Caco-2 (cell line): ENCODE data around the gene ITPRIPL1. TPM values are rescaled to one million over a fixed set of nuclear protein-coding genes. Genes with fewer than 3 reads are reported as not detected.

Experiments used
- BruUV-seq: library from RNA; stranded (reverse); fragments of 400-500 nt; replicated peaks from 2 replicates; lab custom pipeline; 2021; lab: Mats Ljungman, UMichigan
- CTCF ChIA-PET: fragments of 300-600 bp; sonication (Branson Sonifier 250); formaldehyde crosslinking; loops from one replicate; lab custom pipeline; 2022; ENCODE audit warnings: antibody characterized with exemption; lab: Charles Lee
- POLR2A ChIA-PET: fragments of 300-600 bp; sonication (Branson Sonifier 250); formaldehyde crosslinking; loops from one replicate; lab custom pipeline; 2022; ENCODE audit warnings: antibody characterized with exemption; lab: Charles Lee
- DNase-seq, 2 experiments: peaks; one replicate each; pipeline versions ENCODE4 v3.0.0 to v3.0.0-alpha.2; 2020 to 2022
- H3K27me3 ChIP-seq: replicated peaks from 2 replicates; pipeline ENCODE4 v1.6.0; 2011; ENCODE audit warnings: low read length; ENCODE audit not compliant: control insufficient read depth, insufficient read depth
- H3K36me3 ChIP-seq: 2 replicates; pipeline ENCODE4 v1.5.1; 2011; ENCODE audit warnings: low read length; ENCODE audit not compliant: control insufficient read depth, insufficient read depth
- H3K4me1 ChIP-seq: fragments of 250-450 bp; sonication (Bioruptor Pico); 2 replicates; pipeline ENCODE4 v1.5.1; 2020; ENCODE audit warnings: mild to moderate bottlenecking
- H3K4me3 ChIP-seq: 2 replicates; pipeline ENCODE4 v1.5.1; 2011; ENCODE audit warnings: low read depth, mild to moderate bottlenecking, control low read depth, low read length
- H3K9me3 ChIP-seq: fragments of 250-450 bp; sonication (Bioruptor Pico); 2 replicates; pipeline ENCODE4 v1.5.1; 2020; ENCODE audit warnings: mild to moderate bottlenecking, moderate library complexity
- H3K27ac Mint-ChIP-seq: one replicate; pipeline ENCODE4 v1.8.0; 2022; ENCODE audit warnings: mixed read lengths; ENCODE audit not compliant: unreplicated experiment
- H3K27me3 Mint-ChIP-seq: one replicate; pipeline ENCODE4 v1.8.0; 2022; ENCODE audit warnings: mixed read lengths; ENCODE audit not compliant: insufficient read depth, unreplicated experiment
- H3K36me3 Mint-ChIP-seq: one replicate; pipeline ENCODE4 v1.8.0; 2022; ENCODE audit warnings: mild to moderate bottlenecking, mixed read lengths; ENCODE audit not compliant: insufficient read depth, unreplicated experiment
- H3K4me1 Mint-ChIP-seq: one replicate; pipeline ENCODE4 v1.8.0; 2022; ENCODE audit warnings: low read depth, mixed read lengths; ENCODE audit not compliant: unreplicated experiment
- H3K4me3 Mint-ChIP-seq: one replicate; pipeline ENCODE4 v1.8.0; 2022; ENCODE audit warnings: mild to moderate bottlenecking, moderate library complexity, mixed read lengths; ENCODE audit not compliant: unreplicated experiment
- H3K9me3 Mint-ChIP-seq: one replicate; pipeline ENCODE4 v1.8.0; 2022; ENCODE audit warnings: mixed read lengths; ENCODE audit not compliant: unreplicated experiment
- intact Hi-C: fragments of 100-400 bp; cut with micrococcal nuclease; formaldehyde crosslinking; loops from one replicate; pipeline ENCODE4 v1.10.0; 2022; ENCODE audit not compliant: unreplicated experiment
- total RNA-seq: library from RNA; stranded (reverse); gene quantifications from 2 replicates; pipeline ENCODE4 v1.2.3, GENCODE V29; 2022
- TF ChIP-seq, protein P1 (sequence below), 2 experiments: fragments of 200-600 bp in 1 of 2; IDR thresholded peaks; 1 replicate in 1 of 2; 2 replicates in 1 of 2; pipeline versions ENCODE4 v1.5.1 to v1.8.0; 2011 to 2022; ENCODE audit warnings: antibody characterized with exemption in 1 of 2, control low read depth in 1 of 2, inconsistent platforms in 1 of 2, low read depth in 1 of 2, low read length in 1 of 2, mild to moderate bottlenecking in 1 of 2, moderate library complexity in 1 of 2; ENCODE audit not compliant: insufficient read depth in 1 of 2, severe bottlenecking in 1 of 2, unreplicated experiment in 1 of 2

ITPRIPL1 gene
- total RNA-seq, 1 experiment from 2014 or later: 1.9 TPM

DNA sequence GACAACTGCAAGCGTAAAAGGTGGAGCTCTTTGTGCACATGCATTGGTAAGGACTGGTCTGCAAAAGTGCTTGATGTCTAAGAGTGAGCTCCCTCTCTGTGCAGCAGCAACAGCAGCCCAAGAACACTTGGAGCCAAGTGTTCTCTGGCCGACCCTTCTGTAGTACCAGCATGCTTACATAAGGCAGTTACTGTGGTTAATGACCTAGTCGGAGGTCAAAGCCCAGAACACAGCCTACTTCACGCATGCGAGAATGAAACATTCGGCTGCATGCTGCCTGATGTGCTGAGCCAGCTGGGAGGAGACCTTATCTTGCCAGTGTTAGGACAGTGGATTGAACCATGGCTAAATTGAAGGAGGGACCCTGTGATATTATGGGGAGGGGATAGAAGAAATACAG lies 31.8 kb downstream of the ITPRIPL1 start:
- no peaks in the 10 kb centered on the region for H3K27me3 Mint-ChIP-seq
- TF ChIP-seq, protein P1, sequence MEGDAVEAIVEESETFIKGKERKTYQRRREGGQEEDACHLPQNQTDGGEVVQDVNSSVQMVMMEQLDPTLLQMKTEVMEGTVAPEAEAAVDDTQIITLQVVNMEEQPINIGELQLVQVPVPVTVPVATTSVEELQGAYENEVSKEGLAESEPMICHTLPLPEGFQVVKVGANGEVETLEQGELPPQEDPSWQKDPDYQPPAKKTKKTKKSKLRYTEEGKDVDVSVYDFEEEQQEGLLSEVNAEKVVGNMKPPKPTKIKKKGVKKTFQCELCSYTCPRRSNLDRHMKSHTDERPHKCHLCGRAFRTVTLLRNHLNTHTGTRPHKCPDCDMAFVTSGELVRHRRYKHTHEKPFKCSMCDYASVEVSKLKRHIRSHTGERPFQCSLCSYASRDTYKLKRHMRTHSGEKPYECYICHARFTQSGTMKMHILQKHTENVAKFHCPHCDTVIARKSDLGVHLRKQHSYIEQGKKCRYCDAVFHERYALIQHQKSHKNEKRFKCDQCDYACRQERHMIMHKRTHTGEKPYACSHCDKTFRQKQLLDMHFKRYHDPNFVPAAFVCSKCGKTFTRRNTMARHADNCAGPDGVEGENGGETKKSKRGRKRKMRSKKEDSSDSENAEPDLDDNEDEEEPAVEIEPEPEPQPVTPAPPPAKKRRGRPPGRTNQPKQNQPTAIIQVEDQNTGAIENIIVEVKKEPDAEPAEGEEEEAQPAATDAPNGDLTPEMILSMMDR (IDR thresholded peaks at IDR 0.05; ENCODE audit: insufficient read depth in 1 of 2, low read depth in 1 of 2, low read length in 1 of 2, severe bottlenecking in 1 of 2, unreplicated experiment in 1 of 2): no peak
- ChIA-PET CTCF (no interaction called here), POLR2A (no interaction called here)
- Histone ChIP-seq H3K27me3 (no peaks in the 10 kb centered on the region), H3K9me3 (no peaks in the 10 kb centered on the region), H3K4me1 (no peaks in the 10 kb centered on the region), H3K36me3 (0 out of 2 replicates have a peak, but pooled peaks cover 1% of the 10 kb centered on the region), H3K4me3 (no peak overlapping the region)
- no peaks in the 10 kb centered on the region for H3K9me3 Mint-ChIP-seq
- no peak overlapping the region for H3K27ac Mint-ChIP-seq
- no peak for DNase-seq
- no peaks in the 10 kb centered on the region for H3K4me1 Mint-ChIP-seq
- intact Hi-C loops: no loop called here
- BruUV-seq: no TSS peak
- no peak overlapping the region for H3K4me3 Mint-ChIP-seq
- H3K36me3 Mint-ChIP-seq: peaks cover 58% of the 10 kb centered on the region

DNA sequence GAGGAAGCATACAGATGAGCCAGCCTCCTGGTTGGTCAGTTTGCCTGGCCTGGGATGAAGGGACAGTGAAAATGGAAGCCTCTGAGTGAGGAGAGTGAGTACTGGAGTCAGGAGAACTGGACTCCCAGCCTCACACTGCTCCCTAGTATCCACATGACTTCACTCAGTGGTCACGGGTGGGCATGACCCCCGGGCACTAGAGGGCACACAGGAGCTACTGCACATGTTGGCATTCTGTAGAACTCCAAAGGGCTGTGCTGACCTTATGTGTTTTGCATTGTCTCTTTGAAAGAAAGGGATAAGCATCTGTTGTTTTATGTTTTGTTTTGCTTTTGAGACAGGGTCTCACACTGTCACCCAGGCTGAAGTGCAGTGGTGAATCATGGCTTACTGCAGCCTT lies 34.2 kb downstream of the ITPRIPL1 start:
- Mint-ChIP-seq H3K4me3 (no peak overlapping the region), H3K27ac (no peak overlapping the region), H3K27me3 (no peaks in the 10 kb centered on the region), H3K4me1 (no peaks in the 10 kb centered on the region), H3K36me3 (peaks cover 64% of the 10 kb centered on the region), H3K9me3 (no peaks in the 10 kb centered on the region)
- Histone ChIP-seq H3K4me1 (no peaks in the 10 kb centered on the region), H3K4me3 (no peak overlapping the region), H3K27me3 (no peaks in the 10 kb centered on the region), H3K36me3 (peaks cover 1% of the 10 kb centered on the region; the same call in 1 of the 2 replicates), H3K9me3 (no peaks in the 10 kb centered on the region)
- ChIA-PET POLR2A (interaction anchor here (0.5 kb wide), 1 partner anchor 45 kb away, joined by 6 read pairs; no protein-coding TSS in a partner anchor), CTCF (no interaction called here)
- peak in 1 of 2 experiments; percentile 21 for DNase-seq
- intact Hi-C loops: loop anchor here (1.0 kb wide), 1 partner anchor 150 kb away; no protein-coding TSS in a partner anchor
- no TSS peak for BruUV-seq
- TF ChIP-seq, protein P1 (IDR thresholded peaks at IDR 0.05; ENCODE audit: insufficient read depth in 1 of 2, low read depth in 1 of 2, low read length in 1 of 2, severe bottlenecking in 1 of 2, unreplicated experiment in 1 of 2): peak in 1 of 2 experiments; percentile 20

DNA sequence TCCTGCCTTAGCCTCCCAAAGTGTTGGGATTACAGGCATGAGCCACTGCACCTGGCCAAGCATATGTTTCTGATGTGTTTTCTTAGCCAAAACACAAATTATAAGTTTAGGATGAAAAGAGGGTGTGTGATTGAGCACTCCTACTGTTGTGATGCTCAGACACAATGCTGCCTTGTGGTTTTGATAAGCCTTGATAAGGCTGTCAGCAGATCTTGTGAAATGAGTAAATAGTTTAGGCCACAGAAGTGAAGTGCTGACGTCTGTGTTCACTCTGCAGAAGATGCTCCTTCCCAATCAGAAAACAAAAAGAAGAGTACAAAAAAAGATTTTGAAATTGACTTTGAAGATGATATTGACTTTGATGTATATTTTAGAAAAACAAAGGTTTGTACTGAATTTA lies 34.7 kb downstream of the ITPRIPL1 start:
- no peak overlapping the region for H3K4me3 Mint-ChIP-seq
- CTCF ChIA-PET: no interaction called here
- no peak for DNase-seq

More for the DNA sequence above, 34.7 kb downstream of the ITPRIPL1 start:
- Mint-ChIP-seq H3K27ac (no peak overlapping the region), H3K36me3 (peaks cover 64% of the 10 kb centered on the region), H3K4me1 (no peaks in the 10 kb centered on the region), H3K9me3 (no peaks in the 10 kb centered on the region), H3K27me3 (no peaks in the 10 kb centered on the region)
- intact Hi-C loops: loop anchor here (1.0 kb wide), 1 partner anchor 149 kb away; no protein-coding TSS in a partner anchor
- H3K4me1 ChIP-seq: no peaks in the 10 kb centered on the region
- H3K36me3 ChIP-seq: peaks cover 1% of the 10 kb centered on the region; the same call in 1 of the 2 replicates
- no peaks in the 10 kb centered on the region for H3K27me3 ChIP-seq
- no peak overlapping the region for H3K4me3 ChIP-seq
- no peaks in the 10 kb centered on the region for H3K9me3 ChIP-seq
- no TSS peak for BruUV-seq
- TF ChIP-seq, protein P1 (IDR thresholded peaks at IDR 0.05; ENCODE audit: insufficient read depth in 1 of 2, low read depth in 1 of 2, low read length in 1 of 2, severe bottlenecking in 1 of 2, unreplicated experiment in 1 of 2): no peak
- POLR2A ChIA-PET: interaction anchor here (0.5 kb wide), 1 partner anchor 45 kb away, joined by 6 read pairs; no protein-coding TSS in a partner anchor
